ENCODE measurements around the gene COL4A4. TPM values are rescaled to one million over a fixed set of nuclear protein-coding genes. Genes with fewer than 3 reads are reported as not detected.

COL4A4 gene
- total RNA-seq, 1 experiment from 2014 or later, result 3.1 TPM

GRCh38 chr2:227016894-227017293 is 147.1 kb downstream of the COL4A4 start:
- ATAC-seq, result no peak
- H3K36me3 Mint-ChIP-seq, result 0 out of 2 replicates have a peak, but pooled peaks cover under 1% of the 10 kb centered on the region
- DNase-seq (ENCODE audit: low spot score), result no peak
- no peak overlapping the region for H3K27ac Mint-ChIP-seq
- POLR2A ChIA-PET, result no interaction called here
- peaks cover 7% of the 10 kb centered on the region; the same call in 1 of the 2 replicates for H3K9me3 Mint-ChIP-seq
- no peaks in the 10 kb centered on the region for H3K4me1 Mint-ChIP-seq
- H3K4me3 Mint-ChIP-seq, result no peak overlapping the region
- TF ChIP-seq NR3C1 (CRISPR knock-in tag; conservative IDR thresholded peaks at IDR 0.05; ENCODE audit: low read depth), result no peak
- CTCF ChIA-PET, result interaction anchor here (1.7 kb wide), 1 partner anchor 16 kb away, joined by 7 read pairs; no protein-coding TSS in a partner anchor
- no peaks in the 10 kb centered on the region for H3K27me3 Mint-ChIP-seq (ENCODE audit: low read depth)

GRCh38 chr2:227013881-227014280 is 150.1 kb downstream of the COL4A4 start:
- H3K4me1 Mint-ChIP-seq, result no peaks in the 10 kb centered on the region
- ATAC-seq (no peak), DNase-seq (ENCODE audit: low spot score) (no peak)
- H3K4me3 Mint-ChIP-seq, result no peak overlapping the region
- no peaks in the 10 kb centered on the region for H3K27me3 Mint-ChIP-seq (ENCODE audit: low read depth)
- no peaks in the 10 kb centered on the region for H3K36me3 Mint-ChIP-seq
- no peak overlapping the region; the same call in 1 of the 2 replicates for H3K27ac Mint-ChIP-seq
- ChIA-PET CTCF (no interaction called here), POLR2A (no interaction called here)
- TF ChIP-seq MLX (CRISPR knock-in tag; IDR thresholded peaks at IDR 0.05), result no peak
- TF ChIP-seq USF2 (CRISPR knock-in tag; IDR thresholded peaks at IDR 0.05), result no peak
- TF ChIP-seq CTCF (IDR thresholded peaks at IDR 0.05), result no peak
- H3K9me3 Mint-ChIP-seq, result 0 out of 2 replicates have a peak, but pooled peaks cover 9% of the 10 kb centered on the region

- ATAC-seq, result no peak
- H3K27ac Mint-ChIP-seq, result no peak overlapping the region
- no peak overlapping the region for H3K4me3 Mint-ChIP-seq
- H3K36me3 Mint-ChIP-seq, result no peaks in the 10 kb centered on the region
- no peaks in the 10 kb centered on the region for H3K27me3 Mint-ChIP-seq (ENCODE audit: low read depth)
- TF ChIP-seq FOXP1 (CRISPR knock-in tag; IDR thresholded peaks at IDR 0.05; ENCODE audit: borderline replicate concordance), result no peak
- TF ChIP-seq ZNF512 (CRISPR knock-in tag; IDR thresholded peaks at IDR 0.05; ENCODE audit: borderline replicate concordance), result no peak
- no peak for TF ChIP-seq IRF2 (CRISPR knock-in tag; IDR thresholded peaks at IDR 0.05; ENCODE audit: borderline replicate concordance, low read depth)
- no peak for DNase-seq (ENCODE audit: low spot score)
- ChIA-PET POLR2A (no interaction called here), CTCF (no interaction called here)
- H3K9me3 Mint-ChIP-seq, result 0 out of 2 replicates have a peak, but pooled peaks cover 9% of the 10 kb centered on the region
- no peaks in the 10 kb centered on the region for H3K4me1 Mint-ChIP-seq
Observed at GRCh38 chr2:227013330-227013729, 150.7 kb downstream of the COL4A4 start.

DNA sequence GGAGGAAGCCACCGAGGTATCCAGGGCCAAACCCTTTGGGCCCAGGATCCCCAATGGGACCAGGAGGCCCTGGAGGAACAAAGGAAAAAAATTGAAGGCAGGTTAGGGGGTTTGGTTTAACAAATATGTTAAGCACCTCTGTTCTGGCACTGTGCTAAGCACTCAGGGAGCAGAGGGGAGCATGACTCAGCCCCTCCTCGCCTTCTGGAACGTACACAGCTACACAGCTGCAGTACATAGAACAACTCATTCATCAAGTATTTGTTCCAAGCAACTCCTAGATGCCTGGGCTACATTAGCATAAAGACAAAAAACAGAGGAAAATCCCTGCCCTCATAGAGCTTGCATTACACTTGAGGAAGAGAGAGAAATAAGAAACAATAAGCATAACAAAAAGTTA is 153.6 kb downstream of the COL4A4 start:
- H3K36me3 Mint-ChIP-seq, result no peaks in the 10 kb centered on the region
- ATAC-seq, result no peak
- peaks cover 7% of the 10 kb centered on the region; the same call in 1 of the 2 replicates for H3K4me1 Mint-ChIP-seq
- H3K27ac Mint-ChIP-seq, result no peak overlapping the region
- DNase-seq (ENCODE audit: low spot score), result no peak
- no peak for TF ChIP-seq ZMAT4 (CRISPR knock-in tag; IDR thresholded peaks at IDR 0.05)
- no peak overlapping the region for H3K4me3 Mint-ChIP-seq
- H3K9me3 Mint-ChIP-seq, result 0 out of 2 replicates have a peak, but pooled peaks cover 9% of the 10 kb centered on the region
- no peaks in the 10 kb centered on the region; the same call in 1 of the 2 replicates for H3K27me3 Mint-ChIP-seq (ENCODE audit: low read depth)
- POLR2A ChIA-PET, result no interaction called here
- CTCF ChIA-PET, result no interaction called here

DNA sequence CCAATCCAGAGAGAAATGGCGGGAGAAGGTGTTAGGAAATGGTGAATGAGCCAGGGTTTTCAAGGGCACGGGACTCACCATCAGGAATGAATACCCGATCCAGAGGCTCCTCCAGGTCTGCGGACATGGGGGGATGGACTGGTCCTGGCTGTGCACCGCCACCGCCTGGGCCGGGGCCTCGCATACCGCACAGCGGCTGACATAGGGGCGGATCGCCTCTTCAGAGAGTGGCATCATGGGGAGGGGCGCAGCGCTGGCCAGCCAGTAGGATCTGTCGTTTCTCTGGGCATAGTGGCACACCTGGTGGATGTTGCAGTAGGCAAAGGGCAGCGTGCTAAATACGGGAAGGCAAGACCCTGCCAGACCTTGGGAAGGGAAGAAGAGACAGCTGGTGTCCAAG is 156.1 kb downstream of the COL4A4 start:
- no peak for TF ChIP-seq CBFB (CRISPR knock-in tag; IDR thresholded peaks at IDR 0.05; ENCODE audit: low read depth)
- no peak for TF ChIP-seq ATF1 (CRISPR knock-in tag; IDR thresholded peaks at IDR 0.05)
- Mint-ChIP-seq H3K36me3 (no peaks in the 10 kb centered on the region), H3K4me1 (peaks cover 7% of the 10 kb centered on the region; the same call in 1 of the 2 replicates), H3K27ac (no peak overlapping the region), H3K4me3 (no peak overlapping the region), H3K27me3 (ENCODE audit: low read depth) (no peaks in the 10 kb centered on the region; the same call in 1 of the 2 replicates), H3K9me3 (peaks cover 13% of the 10 kb centered on the region; the same call in 1 of the 2 replicates)
- no peak for DNase-seq (ENCODE audit: low spot score)
- ChIA-PET CTCF (interaction anchor here (0.6 kb wide), 1 partner anchor 26 kb away, joined by 3 read pairs; no protein-coding TSS in a partner anchor), POLR2A (no interaction called here)
- no peak for ATAC-seq

Data from WTC11 (cell line).